HG03159 (cell line): Measurements from ENCODE around the gene ZNRF4.

Experiments used
- ATAC-seq: cut with Tn5 transposase; IDR thresholded peaks from one replicate; pipeline ENCODE4 v1.9.1; 2021; ENCODE audit warnings: mild to moderate bottlenecking, moderate library complexity; ENCODE audit not compliant: unreplicated experiment

Gene ZNRF4

DNA sequence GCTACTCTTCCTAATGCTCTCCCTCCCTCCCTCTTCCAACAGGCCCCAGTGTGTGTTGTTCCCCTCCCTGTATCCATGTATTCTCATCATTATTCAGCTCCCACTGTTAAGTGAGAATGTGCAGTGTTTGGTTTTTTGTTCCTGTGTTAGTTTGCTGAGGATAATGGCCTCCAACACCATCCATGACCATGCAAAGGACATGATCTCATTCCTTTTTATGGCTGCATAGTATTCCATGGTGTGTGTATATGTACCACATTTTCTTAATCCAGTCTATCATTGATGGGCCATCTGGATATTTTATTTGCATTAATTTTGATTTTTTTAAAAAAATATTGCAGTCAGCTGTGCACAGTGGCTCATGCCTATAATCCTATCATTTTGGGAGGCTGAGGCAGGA lies 15.8 kb upstream of the ZNRF4 start:
- ATAC-seq = no peak

DNA sequence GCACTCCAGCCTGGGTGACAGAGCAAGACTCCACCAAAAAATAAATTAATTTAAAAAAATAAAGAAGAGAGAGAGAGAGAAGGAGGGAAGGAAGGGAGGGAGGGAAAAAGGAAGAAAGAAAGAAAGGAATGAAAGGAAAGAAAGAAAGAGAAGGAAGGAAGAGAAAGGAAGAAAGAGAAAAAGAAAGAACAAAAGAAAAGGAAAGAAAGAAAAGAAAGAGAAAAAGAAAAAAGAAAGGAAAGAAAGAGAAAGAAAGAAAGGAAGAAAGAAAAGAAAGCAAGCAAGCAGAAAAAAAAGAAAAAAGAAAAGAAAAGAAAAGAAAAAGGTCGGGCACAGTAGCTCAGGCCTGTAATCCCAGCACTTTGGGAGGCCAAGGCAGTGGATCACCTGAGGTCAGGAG lies 14.9 kb upstream of the ZNRF4 start:
- ATAC-seq = no peak

DNA sequence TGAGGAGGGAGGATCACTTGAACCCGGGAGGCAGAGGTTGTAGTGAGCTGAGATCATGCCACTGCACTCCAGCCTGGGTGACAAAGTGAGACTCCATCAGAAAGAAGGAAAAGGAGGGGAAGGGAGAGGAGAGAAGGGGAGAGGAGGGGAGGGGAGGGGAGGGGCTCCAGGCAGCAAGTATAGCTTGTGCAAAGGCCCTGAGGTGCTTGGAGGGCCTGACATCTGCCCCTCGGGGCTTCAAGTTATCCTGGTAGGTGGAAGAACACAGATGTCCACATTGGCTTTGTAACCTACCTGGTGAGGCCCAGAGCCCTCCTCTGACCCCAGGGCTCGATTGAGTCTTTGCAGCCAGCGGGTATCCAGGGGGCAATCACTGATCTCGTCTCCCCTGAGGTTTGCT lies 11.5 kb upstream of the ZNRF4 start:
- no peak for ATAC-seq

DNA sequence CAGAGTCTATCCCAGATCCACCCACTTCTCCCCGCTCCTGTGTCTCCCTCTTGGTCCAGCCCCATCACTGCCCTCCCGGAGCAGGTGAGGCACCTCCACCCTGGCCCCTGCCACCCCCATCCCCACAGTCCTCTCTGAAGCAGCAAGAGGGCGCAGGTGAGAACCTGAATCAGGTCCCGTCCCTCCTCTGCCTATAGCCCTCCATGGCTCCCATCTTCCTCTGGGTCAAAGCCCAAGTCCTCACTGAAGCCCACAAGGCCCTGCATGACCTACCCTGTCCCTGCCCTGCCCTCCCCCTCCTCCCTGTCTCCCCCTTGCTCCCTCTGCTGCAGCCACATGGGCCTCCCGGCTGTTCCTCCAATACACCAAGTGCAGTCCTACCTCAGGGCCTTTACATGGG lies 10.8 kb upstream of the ZNRF4 start:
- no peak for ATAC-seq

DNA sequence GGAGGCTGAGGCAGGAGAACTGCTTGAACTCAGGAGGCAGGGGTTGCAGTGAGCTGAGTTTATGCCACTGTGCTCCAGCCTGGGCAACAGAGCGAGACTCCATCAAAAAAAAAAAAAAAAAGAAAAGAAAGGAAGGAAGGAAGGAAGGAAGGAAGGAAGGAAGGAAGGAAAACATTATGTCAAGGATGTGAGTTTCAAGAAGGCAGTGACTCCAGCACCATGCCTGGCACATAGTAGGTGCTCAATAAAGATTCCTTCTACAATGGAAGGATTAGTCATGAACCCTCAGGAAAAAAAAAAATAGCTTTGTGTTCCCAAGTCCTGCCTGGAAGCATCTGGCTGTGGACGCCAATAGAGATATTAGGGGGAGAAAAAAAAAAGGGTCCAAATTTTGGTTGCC lies 10.1 kb upstream of the ZNRF4 start:
- no peak for ATAC-seq

DNA sequence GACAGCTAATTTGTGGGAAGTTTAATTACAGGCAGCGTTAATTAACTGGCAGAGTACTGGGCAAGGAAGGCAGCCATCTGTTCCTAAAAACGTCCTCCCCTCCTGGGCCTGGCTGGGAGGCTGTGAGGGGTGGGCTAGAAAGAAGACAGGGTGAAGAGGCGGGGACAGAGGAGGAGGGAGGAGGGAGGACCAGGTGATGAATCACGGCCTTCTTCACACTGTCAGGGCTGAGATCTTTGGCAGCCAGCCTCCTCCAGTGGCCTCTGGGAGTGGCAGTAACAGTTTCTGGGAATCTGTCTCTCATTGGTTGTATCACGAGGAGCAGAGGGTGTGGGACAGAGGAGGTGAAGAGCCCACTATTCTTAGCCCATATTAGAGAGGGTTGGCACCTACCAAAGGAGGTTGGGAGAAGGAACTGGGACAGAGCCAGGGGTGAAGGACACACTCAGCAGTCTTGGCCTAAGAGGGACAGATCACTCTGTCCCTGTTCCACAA lies 9.6 kb upstream of the ZNRF4 start:
- no peak for ATAC-seq

DNA sequence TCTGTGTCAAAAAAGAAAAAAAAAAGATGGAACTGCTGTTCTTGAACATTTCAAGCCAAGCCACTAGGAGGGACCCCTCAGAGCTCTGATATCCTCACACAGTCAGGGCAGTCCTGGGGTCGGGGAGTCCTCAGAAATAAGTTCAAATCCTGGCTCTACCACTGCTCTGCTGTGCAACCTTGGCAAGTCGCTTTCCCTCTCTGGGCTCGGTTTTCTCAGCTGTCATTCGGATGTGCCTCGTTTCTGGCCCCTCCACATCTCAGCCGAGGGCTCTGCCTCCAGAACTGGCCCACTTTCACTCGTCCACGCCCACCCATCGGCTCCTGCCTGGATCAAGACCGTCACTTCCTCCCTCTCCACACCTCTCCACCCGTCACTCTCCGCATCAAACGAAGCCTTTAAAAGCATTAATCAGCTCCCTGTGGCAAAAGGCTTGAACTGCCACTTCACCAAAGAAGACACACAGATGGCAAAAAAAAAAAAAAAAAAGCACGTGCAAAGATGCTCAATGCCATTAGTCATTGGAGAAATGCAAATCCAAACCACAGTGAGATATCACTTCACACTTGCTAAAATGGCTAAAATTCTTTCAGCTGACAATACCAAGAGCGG lies 7.4 kb upstream of the ZNRF4 start:
- ATAC-seq = no peak

DNA sequence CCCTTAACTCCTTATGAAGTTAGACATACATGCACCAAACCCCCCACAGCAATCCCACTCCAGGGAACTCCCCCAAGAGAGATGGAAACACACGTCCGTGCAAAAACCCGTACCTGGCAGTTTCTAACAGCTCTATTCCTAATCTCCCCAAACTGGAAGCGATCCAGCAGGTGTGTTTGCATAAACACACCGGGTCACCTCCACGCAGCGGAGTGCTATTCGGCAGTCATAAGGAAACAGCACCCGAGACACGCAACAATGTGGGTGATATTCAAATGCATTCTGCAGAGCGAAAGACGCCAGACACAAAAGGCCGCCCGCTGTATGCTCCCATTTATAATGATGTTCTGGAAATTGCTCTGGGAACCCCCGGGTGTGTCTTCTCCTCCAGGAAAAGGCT lies 6.8 kb upstream of the ZNRF4 start:
- ATAC-seq = no peak

DNA sequence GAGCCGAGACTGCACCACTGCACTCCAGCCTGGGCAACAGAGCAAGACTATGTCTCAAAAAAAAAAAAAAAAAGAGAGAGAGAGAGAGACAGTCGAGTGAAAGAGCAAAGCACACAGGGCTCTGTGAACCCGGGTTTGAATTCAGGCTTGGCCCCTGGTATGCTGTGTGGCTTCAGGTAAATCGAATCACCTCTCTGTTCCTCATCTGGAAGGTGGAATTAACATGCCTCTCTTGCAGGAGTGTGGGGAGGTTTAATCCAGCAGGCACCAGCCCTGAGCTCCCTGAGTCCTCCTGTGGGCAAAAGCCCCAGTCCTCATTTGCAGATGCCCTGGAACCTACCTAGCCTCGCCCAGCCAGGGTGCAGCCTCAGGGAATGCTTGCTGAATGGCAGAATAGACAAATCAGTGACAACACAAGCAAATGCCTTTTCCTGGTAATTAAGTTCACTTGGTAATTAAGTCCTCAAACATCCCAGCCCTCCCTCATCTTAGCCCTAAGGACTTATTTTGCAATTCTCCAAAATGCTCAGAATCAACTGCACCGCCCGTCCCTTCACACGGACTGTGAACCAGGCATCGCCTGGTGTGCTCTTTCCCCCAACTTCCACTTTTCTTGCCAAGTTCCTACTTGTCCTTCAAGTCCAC lies 4.6 kb upstream of the ZNRF4 start:
- no peak for ATAC-seq

DNA sequence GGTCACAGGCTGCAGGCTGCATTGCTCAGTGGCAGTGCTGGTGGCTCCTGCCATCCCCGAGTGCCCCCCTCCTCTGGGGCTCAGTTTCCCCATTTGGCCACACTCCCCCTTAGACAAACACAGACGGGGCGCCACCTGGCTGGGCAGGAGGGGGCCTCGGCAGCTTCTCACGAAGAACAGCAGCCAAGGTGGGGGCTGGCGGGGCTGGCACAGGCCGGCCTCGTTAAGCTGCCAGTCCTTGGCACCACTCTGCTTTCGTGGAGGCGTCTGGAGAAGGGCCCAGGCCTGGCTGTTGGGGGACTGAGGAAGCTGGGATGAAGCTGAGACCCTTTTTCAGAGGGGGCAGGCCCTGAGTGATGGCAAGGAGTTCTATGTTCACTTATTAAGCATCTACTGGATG lies 3.7 kb upstream of the ZNRF4 start:
- no peak for ATAC-seq

DNA sequence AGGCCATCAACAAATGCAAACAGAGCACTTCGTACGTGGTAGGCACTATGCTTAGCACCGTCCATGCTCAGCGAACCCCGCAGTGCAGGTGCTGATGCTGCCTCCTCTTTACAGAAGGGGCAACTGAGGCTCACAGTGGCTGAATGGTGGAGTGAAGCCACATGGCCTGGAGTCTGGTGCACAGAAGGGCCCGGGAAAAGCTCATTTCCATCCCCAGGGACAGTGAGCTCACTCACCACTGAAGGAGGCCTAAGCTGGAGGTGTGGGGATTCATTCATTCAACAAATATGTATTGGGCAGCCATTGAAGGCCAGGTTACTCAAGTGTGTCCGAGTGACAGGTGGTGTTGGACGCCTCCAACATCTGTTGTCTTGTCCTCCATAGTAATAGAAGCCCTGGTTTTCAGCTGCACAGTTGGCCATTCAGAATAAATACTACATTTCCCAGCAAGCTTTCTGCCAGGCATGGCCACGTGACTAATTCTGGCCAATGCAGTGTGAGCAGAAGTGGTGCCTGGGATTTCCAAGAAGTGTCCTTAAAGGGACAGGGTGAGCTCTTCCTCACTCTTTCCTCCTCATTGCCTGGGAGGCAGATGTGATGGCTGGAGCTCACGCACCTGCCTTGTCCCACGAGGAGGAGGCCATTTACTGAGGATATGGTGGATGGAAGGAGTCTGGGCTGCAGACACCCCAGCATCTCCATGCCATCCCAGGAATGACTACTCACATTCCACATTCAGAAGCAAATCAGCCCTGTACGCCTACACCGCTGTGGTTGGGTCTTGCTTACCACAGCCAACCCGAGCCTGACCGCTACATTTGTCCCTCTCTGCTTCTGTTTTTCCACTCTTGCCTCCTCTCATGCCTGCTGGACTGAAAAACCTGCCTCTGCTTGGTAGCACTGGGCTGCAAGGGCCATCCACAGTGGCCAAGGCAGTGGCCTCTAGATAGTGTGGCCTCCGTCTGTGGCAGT lies 2.3 kb upstream of the ZNRF4 start:
- ATAC-seq = no peak

DNA sequence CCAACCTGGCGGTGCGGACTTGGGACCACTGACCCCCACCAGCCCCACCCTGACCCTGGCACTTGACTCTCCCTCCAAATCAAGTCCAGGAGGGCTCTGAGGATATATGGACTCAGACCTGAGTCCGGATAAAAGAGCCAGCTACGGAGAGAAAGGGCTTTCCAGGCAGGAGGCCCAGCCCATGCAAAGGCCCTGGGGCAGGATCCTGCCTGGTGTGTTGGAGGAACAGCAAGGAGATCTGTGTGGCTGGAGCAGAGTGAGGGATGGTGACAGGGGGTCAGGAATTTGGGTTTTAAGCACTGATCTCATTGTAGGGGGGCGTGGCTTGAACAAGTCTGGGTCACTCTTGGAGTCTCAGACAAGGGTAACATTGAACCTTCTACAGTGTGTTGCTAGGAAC lies 474 bp upstream of the ZNRF4 start:
- ATAC-seq = no peak

DNA sequence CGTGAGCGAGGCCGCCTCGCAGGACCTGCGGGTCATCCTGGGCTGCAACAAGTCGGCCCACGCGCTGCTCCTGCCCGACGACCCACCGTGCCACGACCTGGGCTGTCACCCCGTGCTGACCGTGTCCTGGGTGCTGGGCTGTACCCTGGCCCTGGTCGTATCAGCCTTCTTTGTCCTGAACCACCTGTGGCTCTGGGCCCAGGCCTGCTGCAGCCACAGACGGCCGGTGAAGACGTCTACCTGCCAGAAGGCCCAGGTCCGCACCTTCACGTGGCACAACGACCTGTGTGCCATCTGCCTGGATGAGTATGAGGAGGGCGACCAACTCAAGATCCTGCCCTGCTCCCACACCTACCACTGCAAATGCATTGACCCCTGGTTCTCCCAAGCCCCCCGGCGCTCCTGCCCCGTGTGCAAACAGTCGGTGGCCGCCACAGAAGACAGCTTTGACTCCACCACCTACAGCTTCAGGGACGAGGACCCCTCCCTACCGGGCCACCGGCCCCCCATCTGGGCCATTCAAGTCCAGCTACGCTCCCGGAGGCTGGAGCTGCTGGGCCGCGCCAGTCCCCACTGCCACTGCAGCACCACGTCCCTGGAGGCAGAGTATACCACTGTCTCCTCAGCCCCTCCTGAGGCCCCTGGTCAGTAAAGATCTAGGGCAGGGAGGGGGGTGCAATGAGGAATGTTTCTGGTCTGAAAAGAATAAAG lies 1.1 kb downstream of the ZNRF4 start:
- ATAC-seq = no peak

DNA sequence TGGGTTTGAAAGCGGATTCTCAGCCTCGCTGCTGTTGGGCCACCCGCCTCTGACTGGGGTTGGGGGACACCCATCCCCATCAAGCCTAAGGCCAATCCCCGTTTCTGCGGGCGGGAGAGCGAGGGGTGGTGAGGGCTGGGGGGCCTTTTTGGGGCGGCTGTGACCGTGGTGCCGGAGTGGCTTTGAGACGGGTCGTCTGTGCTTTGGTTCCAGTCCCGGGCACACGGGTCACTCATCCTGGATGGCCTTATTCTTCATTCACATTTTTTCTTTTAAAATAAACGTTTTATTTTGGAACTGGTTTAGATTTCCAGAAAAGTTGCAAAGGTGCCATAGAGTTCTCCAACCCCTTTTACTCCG lies 1.6 kb downstream of the ZNRF4 start:
- no peak for ATAC-seq

DNA sequence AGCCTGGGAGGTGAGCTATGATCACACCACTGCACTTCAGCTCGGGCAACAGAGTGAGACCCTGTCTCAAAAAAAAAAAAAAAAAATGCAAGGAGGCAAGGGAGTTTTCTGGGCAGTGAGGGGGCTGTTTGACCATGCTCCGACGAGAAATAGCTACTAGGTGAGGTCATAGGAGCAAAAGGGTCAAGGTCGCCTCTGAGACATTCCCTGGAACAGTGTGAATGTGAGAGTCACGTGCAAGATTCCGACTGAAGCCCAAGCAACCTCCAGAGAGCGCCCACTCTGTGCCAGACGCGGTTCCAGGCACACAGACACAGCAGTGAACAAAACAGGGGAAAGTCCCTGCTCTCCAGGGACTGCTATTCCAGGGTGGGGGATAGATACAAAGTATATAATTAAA lies 2.5 kb downstream of the ZNRF4 start:
- ATAC-seq = no peak

DNA sequence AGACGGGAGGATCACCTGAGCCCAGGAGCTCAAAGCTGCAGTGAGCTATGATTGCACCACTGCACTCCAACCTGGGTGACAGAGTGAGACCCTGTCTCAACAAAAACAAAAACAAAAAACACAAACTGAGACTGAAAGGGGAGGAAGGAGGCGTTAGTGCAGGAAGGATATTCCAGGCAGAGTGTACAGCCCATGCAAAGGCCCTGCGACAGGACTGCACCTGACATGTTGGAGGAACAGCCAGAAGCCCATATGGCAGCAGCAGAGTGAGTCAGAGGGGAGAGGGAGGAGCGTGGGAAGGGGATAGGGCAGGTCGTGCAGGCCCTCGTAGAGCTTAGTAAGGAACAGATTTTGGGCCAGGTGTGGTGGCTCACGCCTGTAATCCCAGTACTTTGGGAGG lies 3.2 kb downstream of the ZNRF4 start:
- no peak for ATAC-seq

DNA sequence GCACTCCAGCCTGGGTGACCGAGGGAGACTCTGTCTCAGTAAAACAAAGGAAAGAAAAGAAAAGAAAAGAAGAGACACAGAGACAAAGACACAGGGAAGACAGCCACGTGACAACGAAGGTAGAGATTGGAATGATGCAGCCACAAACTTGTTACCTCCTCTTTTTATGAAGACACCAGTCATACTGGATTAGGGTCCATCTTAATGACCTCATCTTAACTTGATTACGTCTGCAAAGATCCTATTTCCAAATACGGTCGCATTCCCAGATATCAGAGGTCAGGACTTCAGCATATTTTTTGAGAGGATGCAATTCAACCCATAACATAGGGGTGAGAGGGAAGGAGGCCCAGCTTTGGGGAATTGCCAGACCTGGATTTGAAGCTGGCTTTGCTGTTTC lies 4.1 kb downstream of the ZNRF4 start:
- no peak for ATAC-seq

DNA sequence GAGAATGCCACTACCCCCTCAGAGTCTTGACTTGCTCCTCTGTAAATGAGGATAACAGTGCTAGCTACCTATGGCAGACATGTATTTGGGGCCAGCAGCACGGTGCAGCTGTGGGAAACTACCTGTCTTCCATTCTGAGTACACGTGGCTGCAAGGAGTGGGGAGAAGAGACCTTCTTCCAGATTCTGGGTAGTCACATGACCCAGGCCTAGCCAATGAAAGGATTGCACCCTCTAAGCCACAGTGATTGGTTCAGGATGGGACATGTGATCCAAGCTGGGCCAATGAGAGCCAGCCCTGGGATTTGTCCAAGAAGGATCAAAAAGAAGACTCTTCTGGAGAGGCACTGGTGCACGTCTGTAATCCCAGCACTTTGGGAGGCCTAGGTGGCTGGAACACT lies 5.5 kb downstream of the ZNRF4 start:
- ATAC-seq = no peak

DNA sequence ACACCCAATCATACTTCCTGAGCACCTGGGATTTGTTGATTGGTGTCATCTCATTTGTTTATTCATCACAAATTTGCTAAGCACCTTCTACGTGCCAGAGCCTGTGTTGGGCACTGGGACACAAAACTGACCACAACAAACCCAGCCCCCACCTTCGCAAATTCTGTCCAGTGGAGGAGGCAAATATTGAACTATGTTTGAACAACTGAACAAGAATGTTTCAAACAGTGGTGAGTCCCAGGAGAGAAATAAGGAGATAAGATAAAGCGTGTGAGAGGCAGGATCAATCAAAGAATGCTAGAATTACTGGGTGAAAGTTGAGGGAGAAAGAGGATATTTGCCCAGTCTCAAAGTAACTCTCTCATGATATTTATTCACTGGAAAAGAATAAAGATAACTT lies 8.7 kb downstream of the ZNRF4 start:
- ATAC-seq = no peak

DNA sequence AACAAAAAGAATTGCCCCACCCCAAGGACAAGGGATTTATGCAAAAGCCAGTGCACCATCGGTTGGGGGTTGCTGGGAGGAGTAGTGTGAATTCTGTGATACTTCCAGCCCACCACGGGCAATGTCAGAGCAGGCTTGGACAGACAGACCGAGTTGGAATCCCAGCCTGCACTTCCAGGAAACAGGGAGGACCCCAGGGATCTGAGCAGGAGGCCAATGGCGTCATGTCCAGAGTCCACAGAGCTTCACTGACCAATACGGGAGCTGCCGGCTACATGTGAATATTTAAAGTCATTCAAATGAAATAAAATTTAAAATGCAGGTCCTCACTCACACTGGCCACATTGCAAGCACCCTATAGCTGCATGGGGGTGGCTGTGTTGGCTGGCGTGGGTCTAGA lies 10.9 kb downstream of the ZNRF4 start:
- ATAC-seq = no peak

DNA sequence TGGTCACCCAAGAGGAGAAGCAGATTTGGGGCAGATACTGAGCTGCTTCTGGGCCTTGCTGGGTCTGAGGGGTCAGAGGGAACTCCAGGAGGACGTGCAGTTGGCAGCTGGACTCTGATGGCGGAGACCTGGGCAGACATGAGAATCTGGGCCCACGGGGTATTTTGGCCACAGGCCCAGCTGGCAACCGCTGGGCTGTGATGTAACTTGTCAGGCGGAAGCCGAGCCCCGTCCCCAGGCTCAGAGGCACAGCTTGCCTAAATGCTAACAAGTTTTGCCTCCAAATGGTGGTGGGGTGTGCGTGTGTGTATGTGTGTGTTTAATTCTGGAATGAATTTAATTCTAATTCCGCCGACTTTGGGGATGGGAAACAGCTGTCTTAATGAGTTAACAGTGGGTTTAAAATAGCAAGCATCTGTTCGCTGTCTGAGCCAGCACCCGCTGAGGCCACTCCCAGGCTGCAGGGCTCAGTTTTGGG lies 11.6 kb downstream of the ZNRF4 start:
- no peak for ATAC-seq
